OCI-LY1 (cell line): ENCODE results near the gene CD68.

ENCODE experiments used
- H2AFZ ChIP-seq: fragments of 200-600 bp; sonication (generic), shearing (Covaris generic); 2 replicates; pipeline ENCODE4 v1.6.0; 2014; ENCODE audit warnings: antibody characterized with exemption, mild to moderate bottlenecking, low read length
- H3F3A ChIP-seq: fragments of 200-600 bp; sonication (generic), shearing (Covaris generic); 2 replicates; pipeline ENCODE4 v1.6.0; 2014; ENCODE audit warnings: mild to moderate bottlenecking, antibody characterized with exemption, low read length, moderate library complexity; ENCODE audit not compliant: insufficient read depth
- H3K27ac ChIP-seq: fragments of 200-600 bp; sonication (generic); 2 replicates; pipeline ENCODE4 v1.5.1; 2014; ENCODE audit warnings: low read length, mixed run types, mild to moderate bottlenecking, low read depth; ENCODE audit not compliant: poor library complexity, severe bottlenecking
- H3K27me3 ChIP-seq: fragments of 200-600 bp; sonication (generic); 2 replicates; pipeline ENCODE4 v1.6.0; 2014; ENCODE audit warnings: antibody characterized with exemption, mild to moderate bottlenecking, low read length, moderate library complexity; ENCODE audit not compliant: insufficient read depth
- H3K36me3 ChIP-seq: fragments of 200-600 bp; sonication (generic); 2 replicates; pipeline ENCODE4 v1.6.1; 2014; ENCODE audit warnings: mild to moderate bottlenecking, antibody characterized with exemption, low read length, moderate library complexity, mixed read lengths; ENCODE audit not compliant: insufficient read depth
- H3K4me1 ChIP-seq: fragments of 200-600 bp; sonication (generic); 2 replicates; pipeline ENCODE4 v1.5.1; 2014; ENCODE audit warnings: mild to moderate bottlenecking, low read length, moderate library complexity; ENCODE audit not compliant: insufficient read depth, severe bottlenecking
- H3K4me2 ChIP-seq: fragments of 200-600 bp; sonication (generic), shearing (Covaris generic); 2 replicates; pipeline ENCODE4 v1.6.1; 2014; ENCODE audit warnings: low read length
- H3K4me3 ChIP-seq: fragments of 200-600 bp; sonication (generic); 2 replicates; pipeline ENCODE4 v1.5.1; 2014; ENCODE audit warnings: low read length, low read depth, mild to moderate bottlenecking, mixed read lengths; ENCODE audit not compliant: poor library complexity, severe bottlenecking
- H3K79me2 ChIP-seq: fragments of 200-600 bp; shearing (Covaris generic); 2 replicates; pipeline ENCODE4 v1.6.1; 2016; ENCODE audit warnings: mixed run types, low read length, mixed read lengths; ENCODE audit not compliant: insufficient read depth
- H3K9ac ChIP-seq: fragments of 200-600 bp; sonication (generic), shearing (Covaris generic); 2 replicates; pipeline ENCODE4 v1.6.1; 2014; ENCODE audit warnings: mild to moderate bottlenecking, low read length, mixed read lengths
- H3K9me2 ChIP-seq: fragments of 200-600 bp; sonication (generic), shearing (Covaris generic); 2 replicates; pipeline ENCODE4 v1.6.1; 2014; ENCODE audit warnings: low read depth, mild to moderate bottlenecking, low read length, mixed read lengths
- H3K9me3 ChIP-seq: fragments of 200-600 bp; shearing (Covaris generic); 2 replicates; pipeline ENCODE4 v1.6.1; 2014; ENCODE audit warnings: low read length, mixed read lengths
- H4K20me1 ChIP-seq: fragments of 200-600 bp; sonication (generic), shearing (Covaris generic); 2 replicates; pipeline ENCODE4 v1.6.0; 2016; ENCODE audit warnings: mild to moderate bottlenecking, low read length; ENCODE audit not compliant: insufficient read depth
- CTCF ChIP-seq: fragments of 200-600 bp; sonication (generic), shearing (Covaris generic); IDR thresholded peaks from 2 replicates; pipeline ENCODE4 v1.5.1; 2017; ENCODE audit warnings: mild to moderate bottlenecking, antibody characterized with exemption, low read length, moderate library complexity, mixed read lengths
- EZH2 ChIP-seq: fragments of 200-600 bp; sonication (generic), shearing (Covaris generic); IDR thresholded peaks from 2 replicates; pipeline ENCODE4 v1.8.0; 2017; ENCODE audit warnings: borderline replicate concordance, mixed run types, mild to moderate bottlenecking, antibody characterized with exemption, low read length, moderate library complexity, mixed read lengths

Gene CD68

DNA sequence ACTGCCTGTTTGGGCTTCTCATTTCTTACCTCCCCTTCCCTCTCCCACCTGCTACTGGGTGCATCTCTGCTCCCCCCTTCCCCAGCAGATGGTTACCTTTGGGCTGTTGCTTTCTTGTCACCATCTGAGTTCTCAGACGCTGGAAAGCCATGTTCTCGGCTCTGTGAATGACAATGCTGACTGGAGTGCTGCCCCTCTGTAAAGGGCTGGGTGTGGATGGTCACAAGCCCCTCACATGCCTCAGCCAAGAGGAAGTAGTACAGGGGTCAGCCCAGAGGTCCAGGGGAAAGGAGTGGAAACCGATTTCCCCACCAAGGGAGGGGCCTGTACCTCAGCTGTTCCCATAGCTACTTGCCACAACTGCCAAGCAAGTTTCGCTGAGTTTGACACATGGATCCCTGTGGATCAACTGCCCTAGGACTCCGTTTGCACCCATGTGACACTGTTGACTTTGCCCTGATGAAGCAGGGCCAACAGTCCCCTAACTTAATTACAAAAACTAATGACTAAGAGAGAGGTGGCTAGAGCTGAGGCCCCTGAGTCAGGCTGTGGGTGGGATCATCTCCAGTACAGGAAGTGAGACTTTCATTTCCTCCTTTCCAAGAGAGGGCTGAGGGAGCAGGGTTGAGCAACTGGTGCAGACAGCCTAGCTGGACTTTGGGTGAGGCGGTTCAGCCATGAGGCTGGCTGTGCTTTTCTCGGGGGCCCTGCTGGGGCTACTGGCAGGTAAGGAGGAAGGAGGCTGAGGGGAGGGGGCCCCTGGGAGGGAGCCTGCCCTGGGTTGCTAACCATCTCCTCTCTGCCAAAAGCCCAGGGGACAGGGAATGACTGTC is at the start of gene CD68:
Gene CD68 (plus strand): TSS at position 638 of the 833 bp plus-strand sequence. CDS start 40 bp downstream, at position 678.
- Histone ChIP-seq H3F3A (peaks cover 44% of the 10 kb centered on the region), H2AFZ (no peak within 1 kb of the TSS), H3K79me2 (peaks cover 13% of the 10 kb centered on the region), H3K36me3 (peaks cover 60% of the 10 kb centered on the region), H4K20me1 (peaks cover 5% of the 10 kb centered on the region; the same call in 1 of the 2 replicates), H3K4me3 (no peak within 1 kb of the TSS), H3K27ac (peak within 1 kb of the TSS; percentile 88), H3K9me2 (no peaks in the 10 kb centered on the region), H3K4me1 (peaks cover 55% of the 10 kb centered on the region), H3K9me3 (no peaks in the 10 kb centered on the region), H3K27me3 (no peaks in the 10 kb centered on the region), H3K9ac (no peak within 1 kb of the TSS), H3K4me2 (no peak within 1 kb of the TSS)
- no peak for TF ChIP-seq CTCF
- TF ChIP-seq EZH2: no peak

- no peak overlapping the region for H3K9ac ChIP-seq
- TF ChIP-seq EZH2: no peak
- no peak for TF ChIP-seq CTCF
- no peak overlapping the region for H2AFZ ChIP-seq
- H4K20me1 ChIP-seq: no peaks in the 10 kb centered on the region
- no peak overlapping the region for H3K27ac ChIP-seq
- H3K9me3 ChIP-seq: no peaks in the 10 kb centered on the region
- no peak overlapping the region for H3K4me3 ChIP-seq
- H3K9me2 ChIP-seq: no peaks in the 10 kb centered on the region
- H3K27me3 ChIP-seq: peaks cover under 1% of the 10 kb centered on the region; the same call in 1 of the 2 replicates
- H3K4me2 ChIP-seq: no peak overlapping the region
- no peaks in the 10 kb centered on the region for H3K4me1 ChIP-seq
- no peaks in the 10 kb centered on the region for H3K36me3 ChIP-seq
- no peaks in the 10 kb centered on the region for H3K79me2 ChIP-seq
- no peaks in the 10 kb centered on the region for H3F3A ChIP-seq
Observed at GRCh38 chr17:7530023-7530900, 49.2 kb upstream of the CD68 start.

DNA sequence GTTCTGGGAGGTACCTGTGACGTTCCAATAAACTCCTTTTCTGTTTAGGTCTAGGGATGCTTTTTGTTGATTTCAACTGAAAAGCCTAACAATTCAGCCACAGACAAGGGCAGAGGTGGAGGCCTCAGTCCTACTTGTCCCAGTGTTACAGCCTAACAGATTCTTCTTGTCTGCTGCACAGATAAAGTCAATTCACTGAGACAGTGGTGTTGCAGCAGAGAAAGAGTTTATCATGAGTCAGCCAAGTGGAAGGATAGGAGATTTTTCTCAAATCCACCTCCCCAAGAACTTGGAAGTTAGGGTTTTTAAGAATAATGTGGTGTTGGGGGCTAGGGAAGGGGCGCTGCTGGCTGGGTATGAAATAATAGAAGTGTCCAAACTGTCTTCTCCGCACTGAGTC is 41.4 kb upstream of the CD68 start:
- no peak overlapping the region for H3K4me2 ChIP-seq
- no peaks in the 10 kb centered on the region for H3K9me2 ChIP-seq
- TF ChIP-seq CTCF (no peak), EZH2 (no peak)
- H3K79me2 ChIP-seq: no peaks in the 10 kb centered on the region
- H3K27me3 ChIP-seq: peaks cover 19% of the 10 kb centered on the region; the same call in 1 of the 2 replicates
- H3F3A ChIP-seq: no peaks in the 10 kb centered on the region
- no peak overlapping the region for H3K9ac ChIP-seq
- no peak overlapping the region for H2AFZ ChIP-seq
- no peak overlapping the region for H3K4me3 ChIP-seq
- peaks cover 5% of the 10 kb centered on the region for H3K9me3 ChIP-seq
- no peaks in the 10 kb centered on the region; the same call in 1 of the 2 replicates for H3K36me3 ChIP-seq
- H3K4me1 ChIP-seq: no peaks in the 10 kb centered on the region
- H3K27ac ChIP-seq: no peak overlapping the region
- no peaks in the 10 kb centered on the region for H4K20me1 ChIP-seq
